Measurements from ENCODE around the gene CCNL2.

Gene CCNL2

DNA sequence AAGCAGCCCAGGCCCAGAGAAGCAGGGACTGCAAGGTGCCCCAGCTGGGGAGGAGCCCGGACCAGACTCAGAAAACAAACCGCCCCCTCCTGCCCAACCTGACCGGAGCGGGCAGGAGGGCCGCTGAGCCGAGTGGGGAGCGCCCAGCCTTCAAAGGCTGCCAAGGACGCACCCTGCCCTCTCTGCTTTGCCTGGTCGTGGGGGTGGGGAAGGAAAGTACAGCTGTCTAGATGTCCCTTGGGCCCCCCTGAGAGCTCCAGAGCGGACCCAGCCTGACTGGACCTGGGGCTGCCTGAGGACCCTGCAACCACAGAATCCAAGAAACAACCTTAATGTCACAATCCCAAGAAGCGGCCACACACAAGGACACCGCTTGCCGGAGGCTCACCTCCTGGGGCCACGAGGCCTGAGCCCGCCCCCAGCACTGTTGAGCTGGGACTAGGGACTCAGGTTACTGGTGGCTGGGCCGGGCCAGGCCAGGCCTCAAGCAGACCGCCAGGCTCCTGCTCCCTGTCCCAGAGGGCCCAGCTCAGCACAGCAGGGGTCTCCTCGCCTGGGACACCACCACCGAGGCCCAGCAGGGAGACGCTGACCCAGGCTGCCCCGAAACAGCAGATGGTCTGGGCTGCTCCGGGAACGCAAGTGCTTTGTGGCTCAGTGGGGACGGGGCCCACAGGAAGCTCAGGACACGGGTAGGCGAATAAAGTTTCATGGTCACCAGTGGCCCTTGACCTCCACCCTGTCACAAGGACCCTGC is 51.3 kb downstream of the CCNL2 start (continued):
- TF ChIP-seq KLF7 (tag by site-specific recombination; IDR thresholded peaks at IDR 0.05; ENCODE audit: borderline replicate concordance): no peak
- TF ChIP-seq ZNF423 (tag by site-specific recombination; IDR thresholded peaks at IDR 0.05): peak; percentile 95
- TF ChIP-seq, protein P1, sequence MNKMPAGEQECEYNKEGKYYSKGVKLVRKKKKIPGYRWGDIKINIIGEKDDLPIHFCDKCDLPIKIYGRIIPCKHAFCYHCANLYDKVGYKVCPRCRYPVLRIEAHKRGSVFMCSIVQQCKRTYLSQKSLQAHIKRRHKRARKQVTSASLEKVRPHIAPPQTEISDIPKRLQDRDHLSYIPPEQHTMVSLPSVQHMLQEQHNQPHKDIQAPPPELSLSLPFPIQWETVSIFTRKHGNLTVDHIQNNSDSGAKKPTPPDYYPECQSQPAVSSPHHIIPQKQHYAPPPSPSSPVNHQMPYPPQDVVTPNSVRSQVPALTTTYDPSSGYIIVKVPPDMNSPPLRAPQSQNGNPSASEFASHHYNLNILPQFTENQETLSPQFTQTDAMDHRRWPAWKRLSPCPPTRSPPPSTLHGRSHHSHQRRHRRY (tag by site-specific recombination; IDR thresholded peaks at IDR 0.05): no peak
- no peak for TF ChIP-seq ZNF521 (tag by site-specific recombination; IDR thresholded peaks at IDR 0.05)
- no peak for TF ChIP-seq ZNF707 (tag by site-specific recombination; IDR thresholded peaks at IDR 0.05)
- TF ChIP-seq, protein P2, sequence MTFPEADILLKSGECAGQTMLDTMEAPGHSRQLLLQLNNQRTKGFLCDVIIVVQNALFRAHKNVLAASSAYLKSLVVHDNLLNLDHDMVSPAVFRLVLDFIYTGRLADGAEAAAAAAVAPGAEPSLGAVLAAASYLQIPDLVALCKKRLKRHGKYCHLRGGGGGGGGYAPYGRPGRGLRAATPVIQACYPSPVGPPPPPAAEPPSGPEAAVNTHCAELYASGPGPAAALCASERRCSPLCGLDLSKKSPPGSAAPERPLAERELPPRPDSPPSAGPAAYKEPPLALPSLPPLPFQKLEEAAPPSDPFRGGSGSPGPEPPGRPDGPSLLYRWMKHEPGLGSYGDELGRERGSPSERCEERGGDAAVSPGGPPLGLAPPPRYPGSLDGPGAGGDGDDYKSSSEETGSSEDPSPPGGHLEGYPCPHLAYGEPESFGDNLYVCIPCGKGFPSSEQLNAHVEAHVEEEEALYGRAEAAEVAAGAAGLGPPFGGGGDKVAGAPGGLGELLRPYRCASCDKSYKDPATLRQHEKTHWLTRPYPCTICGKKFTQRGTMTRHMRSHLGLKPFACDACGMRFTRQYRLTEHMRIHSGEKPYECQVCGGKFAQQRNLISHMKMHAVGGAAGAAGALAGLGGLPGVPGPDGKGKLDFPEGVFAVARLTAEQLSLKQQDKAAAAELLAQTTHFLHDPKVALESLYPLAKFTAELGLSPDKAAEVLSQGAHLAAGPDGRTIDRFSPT (tag by site-specific recombination; IDR thresholded peaks at IDR 0.05): no peak; the same call in 1 of the 2 replicates
- TF ChIP-seq GLIS2 (tag by site-specific recombination; IDR thresholded peaks at IDR 0.05): peak; percentile 94
- TF ChIP-seq ZNF585B (tag by site-specific recombination; IDR thresholded peaks at IDR 0.05): no peak
- no peak for TF ChIP-seq ZNF184 (tag by site-specific recombination; IDR thresholded peaks at IDR 0.05)
- TF ChIP-seq GFI1B (tag by site-specific recombination; IDR thresholded peaks at IDR 0.05): no peak
- TF ChIP-seq ZNF677 (tag by site-specific recombination; IDR thresholded peaks at IDR 0.05): no peak
- TF ChIP-seq, protein P3, sequence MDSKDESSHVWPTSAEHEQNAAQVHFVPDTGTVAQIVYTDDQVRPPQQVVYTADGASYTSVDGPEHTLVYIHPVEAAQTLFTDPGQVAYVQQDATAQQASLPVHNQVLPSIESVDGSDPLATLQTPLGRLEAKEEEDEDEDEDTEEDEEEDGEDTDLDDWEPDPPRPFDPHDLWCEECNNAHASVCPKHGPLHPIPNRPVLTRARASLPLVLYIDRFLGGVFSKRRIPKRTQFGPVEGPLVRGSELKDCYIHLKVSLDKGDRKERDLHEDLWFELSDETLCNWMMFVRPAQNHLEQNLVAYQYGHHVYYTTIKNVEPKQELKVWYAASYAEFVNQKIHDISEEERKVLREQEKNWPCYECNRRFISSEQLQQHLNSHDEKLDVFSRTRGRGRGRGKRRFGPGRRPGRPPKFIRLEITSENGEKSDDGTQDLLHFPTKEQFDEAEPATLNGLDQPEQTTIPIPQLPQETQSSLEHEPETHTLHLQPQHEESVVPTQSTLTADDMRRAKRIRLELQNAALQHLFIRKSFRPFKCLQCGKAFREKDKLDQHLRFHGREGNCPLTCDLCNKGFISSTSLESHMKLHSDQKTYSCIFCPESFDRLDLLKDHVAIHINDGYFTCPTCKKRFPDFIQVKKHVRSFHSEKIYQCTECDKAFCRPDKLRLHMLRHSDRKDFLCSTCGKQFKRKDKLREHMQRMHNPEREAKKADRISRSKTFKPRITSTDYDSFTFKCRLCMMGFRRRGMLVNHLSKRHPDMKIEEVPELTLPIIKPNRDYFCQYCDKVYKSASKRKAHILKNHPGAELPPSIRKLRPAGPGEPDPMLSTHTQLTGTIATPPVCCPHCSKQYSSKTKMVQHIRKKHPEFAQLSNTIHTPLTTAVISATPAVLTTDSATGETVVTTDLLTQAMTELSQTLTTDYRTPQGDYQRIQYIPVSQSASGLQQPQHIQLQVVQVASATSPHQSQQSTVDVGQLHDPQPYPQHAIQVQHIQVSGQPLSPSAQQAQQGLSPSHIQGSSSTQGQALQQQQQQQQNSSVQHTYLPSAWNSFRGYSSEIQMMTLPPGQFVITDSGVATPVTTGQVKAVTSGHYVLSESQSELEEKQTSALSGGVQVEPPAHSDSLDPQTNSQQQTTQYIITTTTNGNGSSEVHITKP (tag by site-specific recombination; IDR thresholded peaks at IDR 0.05): peak; percentile 76
- no peak for TF ChIP-seq ZNF473 (tag by site-specific recombination; IDR thresholded peaks at IDR 0.05)
- TF ChIP-seq, protein P4, sequence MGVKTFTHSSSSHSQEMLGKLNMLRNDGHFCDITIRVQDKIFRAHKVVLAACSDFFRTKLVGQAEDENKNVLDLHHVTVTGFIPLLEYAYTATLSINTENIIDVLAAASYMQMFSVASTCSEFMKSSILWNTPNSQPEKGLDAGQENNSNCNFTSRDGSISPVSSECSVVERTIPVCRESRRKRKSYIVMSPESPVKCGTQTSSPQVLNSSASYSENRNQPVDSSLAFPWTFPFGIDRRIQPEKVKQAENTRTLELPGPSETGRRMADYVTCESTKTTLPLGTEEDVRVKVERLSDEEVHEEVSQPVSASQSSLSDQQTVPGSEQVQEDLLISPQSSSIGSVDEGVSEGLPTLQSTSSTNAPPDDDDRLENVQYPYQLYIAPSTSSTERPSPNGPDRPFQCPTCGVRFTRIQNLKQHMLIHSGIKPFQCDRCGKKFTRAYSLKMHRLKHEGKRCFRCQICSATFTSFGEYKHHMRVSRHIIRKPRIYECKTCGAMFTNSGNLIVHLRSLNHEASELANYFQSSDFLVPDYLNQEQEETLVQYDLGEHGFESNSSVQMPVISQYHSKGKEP (tag by site-specific recombination; IDR thresholded peaks at IDR 0.05): no peak
- peak; percentile 37; the same call in 1 of the 2 replicates for TF ChIP-seq TRIM28 (IDR thresholded peaks at IDR 0.05; ENCODE audit: borderline replicate concordance, low read length)
- TF ChIP-seq ZNF514 (tag by site-specific recombination; IDR thresholded peaks at IDR 0.05): no peak
- TF ChIP-seq KLF16 (tag by site-specific recombination; IDR thresholded peaks at IDR 0.05): no peak
- no peak for TF ChIP-seq ZNF830 (tag by site-specific recombination; IDR thresholded peaks at IDR 0.05; ENCODE audit: low read depth)
- TF ChIP-seq, protein P5, sequence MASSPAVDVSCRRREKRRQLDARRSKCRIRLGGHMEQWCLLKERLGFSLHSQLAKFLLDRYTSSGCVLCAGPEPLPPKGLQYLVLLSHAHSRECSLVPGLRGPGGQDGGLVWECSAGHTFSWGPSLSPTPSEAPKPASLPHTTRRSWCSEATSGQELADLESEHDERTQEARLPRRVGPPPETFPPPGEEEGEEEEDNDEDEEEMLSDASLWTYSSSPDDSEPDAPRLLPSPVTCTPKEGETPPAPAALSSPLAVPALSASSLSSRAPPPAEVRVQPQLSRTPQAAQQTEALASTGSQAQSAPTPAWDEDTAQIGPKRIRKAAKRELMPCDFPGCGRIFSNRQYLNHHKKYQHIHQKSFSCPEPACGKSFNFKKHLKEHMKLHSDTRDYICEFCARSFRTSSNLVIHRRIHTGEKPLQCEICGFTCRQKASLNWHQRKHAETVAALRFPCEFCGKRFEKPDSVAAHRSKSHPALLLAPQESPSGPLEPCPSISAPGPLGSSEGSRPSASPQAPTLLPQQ (tag by site-specific recombination; IDR thresholded peaks at IDR 0.05): peak; percentile 97
- TF ChIP-seq ZNF341 (tag by site-specific recombination; IDR thresholded peaks at IDR 0.05; ENCODE audit: low read depth): no peak
- TF ChIP-seq ZNF114 (tag by site-specific recombination; IDR thresholded peaks at IDR 0.05): no peak
- TF ChIP-seq YY2 (tag by site-specific recombination; IDR thresholded peaks at IDR 0.05): no peak
- no peak for TF ChIP-seq ZNF768 (tag by site-specific recombination; IDR thresholded peaks at IDR 0.05)
- no peak for TF ChIP-seq ZNF558 (tag by site-specific recombination; IDR thresholded peaks at IDR 0.05)
- TF ChIP-seq PRDM1 (tag by site-specific recombination; IDR thresholded peaks at IDR 0.05): no peak
- no peak for TF ChIP-seq TCF7L2 (IDR thresholded peaks at IDR 0.05; ENCODE audit: borderline replicate concordance, low read depth, low read length)
- no peak for TF ChIP-seq ZNF416 (tag by site-specific recombination; IDR thresholded peaks at IDR 0.05)
- no peak for TF ChIP-seq ZNF747 (tag by site-specific recombination; IDR thresholded peaks at IDR 0.05)
- TF ChIP-seq ZNF501 (tag by site-specific recombination; IDR thresholded peaks at IDR 0.05): no peak
- no peak for TF ChIP-seq ZNF169 (tag by site-specific recombination; IDR thresholded peaks at IDR 0.05)
